K562 (cell line): ENCODE measurements around the gene SIGLEC9. TPM values are rescaled to one million over a fixed set of nuclear protein-coding genes. Genes with fewer than 3 reads are reported as not detected.

ENCODE experiments used
- FOXJ3 ChIP-seq: sonication (generic); formaldehyde crosslinking; IDR thresholded peaks from 2 replicates; pipeline ENCODE4 v1.4.0; 2020; ENCODE audit warnings: mild to moderate bottlenecking, missing genetic modification reagents
- GTF2E2 ChIP-seq: fragments of 200-800 bp; sonication (Bioruptor generic); IDR thresholded peaks from 2 replicates; pipeline ENCODE4 v1.6.1; 2016; ENCODE audit warnings: missing genetic modification characterization, missing compliant biosample characterization
- ILK ChIP-seq: fragments of 450-650 bp; IDR thresholded peaks from 2 replicates; pipeline ENCODE4 v1.6.1; 2016; ENCODE audit warnings: missing genetic modification characterization, low read depth, mild to moderate bottlenecking, missing compliant biosample characterization, moderate library complexity, borderline replicate concordance
- KHSRP ChIP-seq: fragments of 450-650 bp; IDR thresholded peaks from 2 replicates; pipeline ENCODE4 v1.6.1; 2017
- NFE2 ChIP-seq: IDR thresholded peaks from 2 replicates; pipeline ENCODE4 v1.6.1; 2014; ENCODE audit warnings: antibody characterized with exemption, low read depth
- NONO ChIP-seq, 2 experiments: fragments of 200-400 bp in 1 of 2; fragments of 450-650 bp in 1 of 2; formaldehyde crosslinking in 1 of 2; IDR thresholded peaks; 2 replicates each; pipeline ENCODE4 v1.6.1; 2017; ENCODE audit warnings: low read depth in 2 of 2, mild to moderate bottlenecking in 2 of 2, moderate library complexity in 2 of 2, low read length in 1 of 2
- ZKSCAN3 ChIP-seq: fragments of 250-450 bp; sonication (Bioruptor Pico); IDR thresholded peaks from 2 replicates; pipeline ENCODE4 v1.4.0; 2020
- ZNF121 ChIP-seq: sonication (generic); formaldehyde crosslinking; conservative IDR thresholded peaks from 2 replicates; pipeline ENCODE4 v1.8.0; 2022; ENCODE audit warnings: missing genetic modification reagents
- ZNF146 ChIP-seq: IDR thresholded peaks from one replicate; pipeline ENCODE4 v1.6.1; 2018; ENCODE audit warnings: missing compliant biosample characterization; ENCODE audit not compliant: unreplicated experiment
- ZNF197 ChIP-seq: fragments of 200-800 bp; sonication (Bioruptor generic); IDR thresholded peaks from 2 replicates; pipeline ENCODE4 v1.6.1; 2016; ENCODE audit warnings: low read depth, missing genetic modification characterization, missing compliant biosample characterization
- ZNF41 ChIP-seq: fragments of 250-450 bp; sonication (Bioruptor Pico); conservative IDR thresholded peaks from 2 replicates; pipeline ENCODE4 v1.4.0; 2020; ENCODE audit warnings: mild to moderate bottlenecking
- ZNF695 ChIP-seq: fragments of 450-650 bp; formaldehyde crosslinking; IDR thresholded peaks from 2 replicates; pipeline ENCODE4 v1.4.0; 2020; ENCODE audit warnings: mild to moderate bottlenecking, moderate library complexity
- ZNF764 ChIP-seq: fragments of 250-450 bp; sonication (Bioruptor Pico); IDR thresholded peaks from 2 replicates; pipeline ENCODE4 v1.4.0; 2020; ENCODE audit warnings: low read depth, mild to moderate bottlenecking, moderate library complexity
- polyA plus RNA-seq, 8 experiments: library from polyadenylated mRNA; depleted of rRNA in 4 of 8; stranded (reverse) in 5 of 8; unstranded in 3 of 8; fragments of >200 nt; fragmentation: Nextera tagmentation in 2 of 8; fragmentation: Illumina TruSeq in 1 of 8; extraction: Ambion mirVana in 2 of 8; extraction: Trizol in 1 of 8; gene quantifications; 2 replicates each; pipeline versions ENCODE4 v1.2.1 to v1.2.3, GENCODE V29; 2011 to 2014; ENCODE audit warnings: inconsistent platforms in 1 of 8, missing spikeins in 1 of 8
- total RNA-seq, 7 experiments: library from RNA; depleted of rRNA in 6 of 7; stranded (reverse); fragments of >200 nt in 6 of 7; fragmentation: Illumina TruSeq in 2 of 7; extraction: Trizol in 2 of 7; gene quantifications; 2 replicates each; pipeline versions ENCODE4 v1.2.1 to v1.2.3, GENCODE V29; 2011 to 2021; ENCODE audit warnings: low replicate concordance in 1 of 7
- TF ChIP-seq, protein P1 (sequence below): IDR thresholded peaks from 3 replicates; pipeline ENCODE4 v1.6.1; 2011; ENCODE audit warnings: borderline replicate concordance, mild to moderate bottlenecking, moderate library complexity; ENCODE audit not compliant: insufficient read length; ENCODE audit errors: extremely low read depth
- TF ChIP-seq, protein P2 (sequence below): fragments of 250-450 bp; sonication (Bioruptor Pico); IDR thresholded peaks from 2 replicates; pipeline ENCODE4 v1.5.0; 2020; ENCODE audit warnings: mild to moderate bottlenecking, borderline replicate concordance

SIGLEC9 gene
- total and polyA plus RNA-seq, 9 of the 15 experiments (the other 6 are each of a cell fraction or from before 2014, with no cell fraction given), result 0.09 to 0.34 (median 0.22) TPM; not detected in 4

DNA sequence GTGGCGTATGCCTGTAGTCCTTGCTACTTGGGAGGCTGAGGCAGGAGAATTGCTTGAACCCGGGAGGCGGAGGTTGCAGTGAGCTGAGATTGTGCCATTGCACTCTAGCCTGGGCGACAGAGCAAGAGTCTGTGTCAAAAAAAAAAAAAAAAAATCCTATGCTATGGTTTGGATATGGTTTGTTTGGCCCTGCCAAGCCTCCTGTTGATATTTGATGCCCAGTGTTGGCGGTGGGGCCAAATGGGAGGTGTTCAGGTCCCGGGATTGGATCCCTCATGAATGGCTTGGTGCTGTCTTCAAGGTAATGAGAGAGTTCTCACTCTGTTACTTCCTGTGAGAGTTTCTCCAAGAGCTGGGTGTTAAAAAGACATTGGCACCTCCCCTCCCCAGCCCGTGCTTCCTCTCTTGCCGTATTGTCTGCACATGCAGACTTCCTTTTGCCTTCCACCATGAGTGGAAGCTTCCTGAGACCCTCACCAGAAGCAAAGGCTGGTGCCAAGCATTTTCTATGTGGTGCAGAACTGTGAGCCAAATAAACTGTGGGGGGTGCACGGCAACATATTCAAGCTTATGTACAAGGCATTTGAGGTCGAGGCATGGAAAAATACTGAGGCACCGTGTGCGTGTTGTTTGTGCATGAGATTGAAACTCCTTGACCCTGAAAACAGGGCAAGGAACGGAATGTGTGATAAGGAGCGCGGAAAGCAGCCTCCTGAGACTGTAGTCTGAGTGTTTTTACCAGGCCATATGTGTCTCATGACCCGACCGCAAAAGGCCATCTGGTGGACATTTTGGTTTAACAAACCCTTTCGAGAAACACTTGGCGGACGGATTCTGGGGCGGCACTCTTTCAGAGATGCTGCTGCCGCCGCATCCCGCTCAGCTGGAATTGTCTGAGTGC lies 7.3 kb downstream of the SIGLEC9 start (continued):
- TF ChIP-seq, protein P1, sequence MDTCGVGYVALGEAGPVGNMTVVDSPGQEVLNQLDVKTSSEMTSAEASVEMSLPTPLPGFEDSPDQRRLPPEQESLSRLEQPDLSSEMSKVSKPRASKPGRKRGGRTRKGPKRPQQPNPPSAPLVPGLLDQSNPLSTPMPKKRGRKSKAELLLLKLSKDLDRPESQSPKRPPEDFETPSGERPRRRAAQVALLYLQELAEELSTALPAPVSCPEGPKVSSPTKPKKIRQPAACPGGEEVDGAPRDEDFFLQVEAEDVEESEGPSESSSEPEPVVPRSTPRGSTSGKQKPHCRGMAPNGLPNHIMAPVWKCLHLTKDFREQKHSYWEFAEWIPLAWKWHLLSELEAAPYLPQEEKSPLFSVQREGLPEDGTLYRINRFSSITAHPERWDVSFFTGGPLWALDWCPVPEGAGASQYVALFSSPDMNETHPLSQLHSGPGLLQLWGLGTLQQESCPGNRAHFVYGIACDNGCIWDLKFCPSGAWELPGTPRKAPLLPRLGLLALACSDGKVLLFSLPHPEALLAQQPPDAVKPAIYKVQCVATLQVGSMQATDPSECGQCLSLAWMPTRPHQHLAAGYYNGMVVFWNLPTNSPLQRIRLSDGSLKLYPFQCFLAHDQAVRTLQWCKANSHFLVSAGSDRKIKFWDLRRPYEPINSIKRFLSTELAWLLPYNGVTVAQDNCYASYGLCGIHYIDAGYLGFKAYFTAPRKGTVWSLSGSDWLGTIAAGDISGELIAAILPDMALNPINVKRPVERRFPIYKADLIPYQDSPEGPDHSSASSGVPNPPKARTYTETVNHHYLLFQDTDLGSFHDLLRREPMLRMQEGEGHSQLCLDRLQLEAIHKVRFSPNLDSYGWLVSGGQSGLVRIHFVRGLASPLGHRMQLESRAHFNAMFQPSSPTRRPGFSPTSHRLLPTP, result no peak
- no peak for TF ChIP-seq ZNF695 (CRISPR knock-in tag)
- TF ChIP-seq, protein P2, sequence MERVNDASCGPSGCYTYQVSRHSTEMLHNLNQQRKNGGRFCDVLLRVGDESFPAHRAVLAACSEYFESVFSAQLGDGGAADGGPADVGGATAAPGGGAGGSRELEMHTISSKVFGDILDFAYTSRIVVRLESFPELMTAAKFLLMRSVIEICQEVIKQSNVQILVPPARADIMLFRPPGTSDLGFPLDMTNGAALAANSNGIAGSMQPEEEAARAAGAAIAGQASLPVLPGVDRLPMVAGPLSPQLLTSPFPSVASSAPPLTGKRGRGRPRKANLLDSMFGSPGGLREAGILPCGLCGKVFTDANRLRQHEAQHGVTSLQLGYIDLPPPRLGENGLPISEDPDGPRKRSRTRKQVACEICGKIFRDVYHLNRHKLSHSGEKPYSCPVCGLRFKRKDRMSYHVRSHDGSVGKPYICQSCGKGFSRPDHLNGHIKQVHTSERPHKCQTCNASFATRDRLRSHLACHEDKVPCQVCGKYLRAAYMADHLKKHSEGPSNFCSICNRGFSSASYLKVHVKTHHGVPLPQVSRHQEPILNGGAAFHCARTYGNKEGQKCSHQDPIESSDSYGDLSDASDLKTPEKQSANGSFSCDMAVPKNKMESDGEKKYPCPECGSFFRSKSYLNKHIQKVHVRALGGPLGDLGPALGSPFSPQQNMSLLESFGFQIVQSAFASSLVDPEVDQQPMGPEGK, result no peak
- no peak for TF ChIP-seq NONO (IDR thresholded peaks at IDR 0.05; ENCODE audit: low read depth in 2 of 2, low read length in 1 of 2)
- no peak for TF ChIP-seq NFE2
- TF ChIP-seq KHSRP, result no peak
- no peak for TF ChIP-seq ILK (tag)
- no peak for TF ChIP-seq ZNF146 (CRISPR knock-in tag)
- TF ChIP-seq GTF2E2, result no peak
- TF ChIP-seq ZNF41 (CRISPR knock-in tag), result no peak
- TF ChIP-seq ZNF197 (CRISPR knock-in tag), result no peak
- TF ChIP-seq ZKSCAN3 (CRISPR knock-in tag), result no peak
- TF ChIP-seq FOXJ3 (CRISPR knock-in tag), result no peak
- no peak for TF ChIP-seq ZNF764 (CRISPR knock-in tag)
- no peak for TF ChIP-seq ZNF121
